ENCODE results near the gene FBXL4.

- TF ChIP-seq SUZ12 (IDR thresholded peaks at IDR 0.05; ENCODE audit: low read length) (no peak), PHF8 (conservative IDR thresholded peaks at IDR 0.05; ENCODE audit: low read depth, low read length) (no peak), RAD21 (IDR thresholded peaks at IDR 0.05 in 1 of 2, conservative IDR thresholded peaks at IDR 0.05 in 1 of 2; ENCODE audit: low read depth in 2 of 2, low read length in 2 of 2) (no peak), RXRA (IDR thresholded peaks at IDR 0.05; ENCODE audit: insufficient read depth, low read depth, low read length) (no peak), EGR1 (IDR thresholded peaks at IDR 0.05; ENCODE audit: borderline replicate concordance, low read depth, low read length) (no peak), RNF2 (IDR thresholded peaks at IDR 0.05; ENCODE audit: borderline replicate concordance, low read depth, low read length, missing control alignments, poor library complexity, severe bottlenecking) (no peak), ASH2L (IDR thresholded peaks at IDR 0.05; ENCODE audit: low read length) (no peak), EZH2 (IDR thresholded peaks at IDR 0.05; ENCODE audit: low read depth, low read length, severe bottlenecking) (no peak)
- TF ChIP-seq, protein P1, sequence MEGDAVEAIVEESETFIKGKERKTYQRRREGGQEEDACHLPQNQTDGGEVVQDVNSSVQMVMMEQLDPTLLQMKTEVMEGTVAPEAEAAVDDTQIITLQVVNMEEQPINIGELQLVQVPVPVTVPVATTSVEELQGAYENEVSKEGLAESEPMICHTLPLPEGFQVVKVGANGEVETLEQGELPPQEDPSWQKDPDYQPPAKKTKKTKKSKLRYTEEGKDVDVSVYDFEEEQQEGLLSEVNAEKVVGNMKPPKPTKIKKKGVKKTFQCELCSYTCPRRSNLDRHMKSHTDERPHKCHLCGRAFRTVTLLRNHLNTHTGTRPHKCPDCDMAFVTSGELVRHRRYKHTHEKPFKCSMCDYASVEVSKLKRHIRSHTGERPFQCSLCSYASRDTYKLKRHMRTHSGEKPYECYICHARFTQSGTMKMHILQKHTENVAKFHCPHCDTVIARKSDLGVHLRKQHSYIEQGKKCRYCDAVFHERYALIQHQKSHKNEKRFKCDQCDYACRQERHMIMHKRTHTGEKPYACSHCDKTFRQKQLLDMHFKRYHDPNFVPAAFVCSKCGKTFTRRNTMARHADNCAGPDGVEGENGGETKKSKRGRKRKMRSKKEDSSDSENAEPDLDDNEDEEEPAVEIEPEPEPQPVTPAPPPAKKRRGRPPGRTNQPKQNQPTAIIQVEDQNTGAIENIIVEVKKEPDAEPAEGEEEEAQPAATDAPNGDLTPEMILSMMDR (IDR thresholded peaks at IDR 0.05; ENCODE audit: control extremely low read depth in 1 of 3, insufficient read depth in 1 of 3, low read depth in 1 of 3, low read length in 3 of 3), result peak in 1 of 3 experiments; percentile 40; a peak in 1 of 4 replicates
These were observed 5.4 kb downstream of the FBXL4 start for GRCh38 chr6:98942263-98942803.

All from H1 (cell line).